GM12872 (cell line): ENCODE results near the gene UBE2D3.

Source experiments
- TF ChIP-seq, protein P1 (sequence below): IDR thresholded peaks from 3 replicates; pipeline ENCODE4 v1.5.1; 2011; ENCODE audit warnings: low read depth, mild to moderate bottlenecking, low read length, moderate library complexity; ENCODE audit not compliant: insufficient read depth

The UBE2D3 gene

DNA sequence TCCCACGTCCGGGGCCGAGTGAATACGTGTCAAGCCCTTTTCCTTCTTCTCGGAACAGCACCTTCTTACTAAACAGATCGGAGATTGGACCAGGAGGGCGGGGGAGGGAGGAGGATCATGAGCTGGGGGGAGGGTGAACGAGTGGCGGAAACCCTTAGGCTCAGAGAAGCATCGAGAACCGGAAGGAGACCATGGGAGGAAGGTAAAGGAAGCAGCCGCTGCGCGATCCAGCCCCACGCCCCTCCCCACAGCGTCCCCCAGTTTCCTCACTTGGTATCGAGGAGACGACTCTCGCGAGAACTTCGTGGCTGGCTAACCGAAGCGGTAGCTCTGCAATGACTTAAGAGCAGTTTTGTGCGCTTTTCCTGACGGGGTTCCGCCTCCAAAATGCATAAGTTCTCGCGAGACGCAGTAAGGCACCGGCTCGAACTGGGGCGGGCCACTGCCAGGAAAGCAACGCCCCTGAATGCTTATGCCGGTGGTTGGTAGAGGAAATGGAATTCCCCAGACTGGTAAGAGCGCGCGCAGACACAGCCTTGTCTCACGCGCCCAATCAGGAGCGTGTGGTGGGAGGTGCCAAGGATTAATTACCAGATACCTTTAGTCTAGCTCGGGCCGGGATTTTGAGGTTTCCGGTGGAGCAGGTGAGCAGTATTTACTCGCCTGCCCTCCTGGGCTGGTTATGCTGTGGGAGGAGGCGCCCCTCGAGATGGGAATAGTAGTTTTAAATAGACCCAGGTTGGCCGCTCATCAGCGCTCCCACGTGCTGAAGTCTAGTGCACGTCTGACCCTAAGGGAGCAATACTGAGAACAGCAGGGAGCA is 534 bp upstream of the UBE2D3 start:
- TF ChIP-seq, protein P1, sequence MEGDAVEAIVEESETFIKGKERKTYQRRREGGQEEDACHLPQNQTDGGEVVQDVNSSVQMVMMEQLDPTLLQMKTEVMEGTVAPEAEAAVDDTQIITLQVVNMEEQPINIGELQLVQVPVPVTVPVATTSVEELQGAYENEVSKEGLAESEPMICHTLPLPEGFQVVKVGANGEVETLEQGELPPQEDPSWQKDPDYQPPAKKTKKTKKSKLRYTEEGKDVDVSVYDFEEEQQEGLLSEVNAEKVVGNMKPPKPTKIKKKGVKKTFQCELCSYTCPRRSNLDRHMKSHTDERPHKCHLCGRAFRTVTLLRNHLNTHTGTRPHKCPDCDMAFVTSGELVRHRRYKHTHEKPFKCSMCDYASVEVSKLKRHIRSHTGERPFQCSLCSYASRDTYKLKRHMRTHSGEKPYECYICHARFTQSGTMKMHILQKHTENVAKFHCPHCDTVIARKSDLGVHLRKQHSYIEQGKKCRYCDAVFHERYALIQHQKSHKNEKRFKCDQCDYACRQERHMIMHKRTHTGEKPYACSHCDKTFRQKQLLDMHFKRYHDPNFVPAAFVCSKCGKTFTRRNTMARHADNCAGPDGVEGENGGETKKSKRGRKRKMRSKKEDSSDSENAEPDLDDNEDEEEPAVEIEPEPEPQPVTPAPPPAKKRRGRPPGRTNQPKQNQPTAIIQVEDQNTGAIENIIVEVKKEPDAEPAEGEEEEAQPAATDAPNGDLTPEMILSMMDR, result no peak

DNA sequence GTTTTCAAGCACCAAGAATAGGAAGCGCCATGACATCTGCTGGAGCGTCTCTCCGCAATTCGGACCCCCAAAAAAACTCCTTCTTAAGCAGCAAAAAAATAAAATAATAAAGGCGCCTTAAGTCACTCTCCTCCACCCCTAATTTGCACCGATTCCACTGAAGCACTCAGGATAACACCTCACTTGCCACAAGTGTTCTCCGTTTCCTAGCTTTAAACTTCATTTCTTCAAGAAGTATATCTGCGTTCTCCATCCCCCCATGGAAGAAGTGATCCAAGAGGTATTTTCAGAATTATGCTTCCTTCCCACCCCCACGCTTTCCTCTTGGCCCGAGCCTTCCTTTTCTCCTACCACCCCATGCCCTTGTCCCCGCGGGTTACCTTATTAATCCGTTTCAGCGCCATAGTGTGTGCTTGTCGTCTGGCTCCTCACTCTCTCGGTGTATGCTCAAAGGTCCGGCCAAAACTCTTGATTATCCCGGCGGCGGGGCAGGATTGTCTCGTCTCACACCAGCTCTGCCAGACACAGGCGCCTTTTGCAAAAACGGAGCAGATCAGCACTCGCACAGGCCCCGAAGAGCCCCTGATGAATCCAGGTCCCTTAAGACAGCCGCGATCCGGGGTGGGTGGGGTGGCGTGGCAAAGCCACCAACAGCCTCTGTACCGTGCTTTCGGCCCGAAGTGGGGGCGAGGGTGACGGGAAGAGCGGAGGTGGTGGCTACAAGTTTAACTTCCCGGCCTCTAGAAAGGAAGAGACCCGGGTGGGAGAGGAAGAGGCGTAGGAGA is 1.1 kb downstream of the UBE2D3 start:
- TF ChIP-seq, protein P1, result no peak

DNA sequence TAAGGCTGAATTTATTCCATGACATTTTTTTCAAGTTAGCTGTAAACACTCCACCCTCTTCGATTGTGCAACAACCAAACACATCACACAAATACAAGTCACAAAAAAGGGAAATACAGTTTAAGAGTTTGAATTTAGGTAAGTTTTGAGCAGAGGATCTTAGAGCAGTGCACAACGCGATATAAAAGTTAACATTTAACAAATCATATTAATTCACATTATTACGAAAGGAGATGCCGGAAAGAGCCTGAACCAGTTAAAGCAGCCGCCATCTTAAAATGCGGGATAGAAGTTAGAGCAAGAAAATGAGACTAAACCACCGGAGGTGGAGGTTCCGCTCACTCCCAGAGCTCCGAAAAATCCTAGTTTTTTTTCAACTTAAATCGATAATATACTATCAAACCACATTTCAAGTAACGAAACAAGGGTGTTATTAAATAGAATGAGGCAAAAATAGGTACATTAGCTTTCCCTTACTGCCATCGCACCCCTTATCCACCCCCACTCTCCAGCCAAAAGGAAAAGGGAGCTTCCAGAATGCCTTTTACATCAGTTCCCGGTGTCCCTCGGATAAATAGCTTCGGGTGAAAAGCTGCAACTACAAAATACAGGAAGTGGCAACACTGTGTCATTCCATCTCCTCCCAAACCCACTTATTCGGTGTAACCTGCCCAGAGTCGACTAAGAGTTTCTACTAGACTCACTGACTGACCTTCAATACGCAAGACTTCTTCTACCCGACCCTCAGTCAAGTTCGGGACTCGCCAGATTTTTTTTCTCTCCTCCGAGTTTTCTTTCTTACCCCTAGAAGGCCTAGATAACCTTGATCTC is 1.9 kb downstream of the UBE2D3 start:
- TF ChIP-seq, protein P1, result no peak

DNA sequence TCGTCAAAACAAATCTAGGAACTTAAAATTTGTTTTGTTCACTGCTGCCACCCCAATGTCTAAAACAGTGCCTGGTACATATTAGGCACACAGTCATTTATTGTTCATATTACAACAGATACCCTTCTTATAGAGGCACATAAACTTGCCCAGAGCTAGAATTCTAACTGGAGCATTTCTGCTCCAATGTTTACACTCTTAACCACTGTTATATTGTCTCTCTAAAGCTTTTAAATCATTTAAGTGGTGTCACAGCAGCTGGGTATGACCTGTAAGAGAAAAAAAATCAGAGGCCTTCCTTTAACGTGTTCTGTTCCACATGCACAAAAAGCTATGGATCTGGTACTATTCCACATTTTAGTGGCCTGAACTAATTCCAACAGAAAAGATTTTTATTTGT is 3.0 kb downstream of the UBE2D3 start:
- TF ChIP-seq, protein P1, result no peak

DNA sequence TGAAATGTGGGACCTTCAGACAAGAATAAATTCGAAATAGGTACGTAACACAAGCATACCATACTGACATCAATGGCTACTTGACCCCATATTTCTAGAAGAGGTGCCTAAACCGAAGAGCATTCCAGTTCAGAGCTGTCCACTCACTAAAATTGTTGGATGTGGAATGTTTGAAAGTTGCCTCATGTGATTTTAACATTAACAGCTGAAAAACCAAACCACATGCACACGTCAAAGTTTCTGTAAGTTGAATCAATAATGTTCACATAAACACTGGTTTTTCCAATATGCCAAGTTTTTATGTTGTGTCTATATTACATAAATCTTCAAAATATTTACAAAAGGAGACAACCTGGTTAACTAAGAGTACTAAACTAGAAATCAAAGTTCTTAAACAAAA is 3.5 kb downstream of the UBE2D3 start:
- TF ChIP-seq, protein P1, result no peak

DNA sequence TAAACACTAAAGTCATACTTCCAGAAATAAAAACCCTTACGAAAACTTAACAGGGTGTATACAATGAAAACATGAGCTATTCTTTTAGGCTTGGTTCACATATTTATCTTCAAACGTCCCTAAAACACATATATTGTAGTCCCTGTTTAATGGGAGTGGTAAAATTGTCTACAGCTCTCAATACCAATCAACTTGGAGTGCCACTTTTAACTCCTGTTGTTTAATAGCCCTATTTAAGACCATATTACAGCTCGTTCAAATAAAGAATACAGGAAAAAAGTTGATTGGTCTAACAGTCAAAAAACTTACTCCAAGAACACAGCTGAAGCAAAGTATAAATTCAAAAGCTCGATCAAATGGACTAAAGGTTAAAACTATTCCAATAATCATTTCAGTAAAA is 3.9 kb downstream of the UBE2D3 start:
- TF ChIP-seq, protein P1, result no peak
